ENCODE results near the gene SCARB1. TPM values are rescaled to one million over a fixed set of nuclear protein-coding genes. Genes with fewer than 3 reads are reported as not detected.

SCARB1 gene
- total RNA-seq, 1 experiment from 2014 or later: 68.3 TPM

DNA sequence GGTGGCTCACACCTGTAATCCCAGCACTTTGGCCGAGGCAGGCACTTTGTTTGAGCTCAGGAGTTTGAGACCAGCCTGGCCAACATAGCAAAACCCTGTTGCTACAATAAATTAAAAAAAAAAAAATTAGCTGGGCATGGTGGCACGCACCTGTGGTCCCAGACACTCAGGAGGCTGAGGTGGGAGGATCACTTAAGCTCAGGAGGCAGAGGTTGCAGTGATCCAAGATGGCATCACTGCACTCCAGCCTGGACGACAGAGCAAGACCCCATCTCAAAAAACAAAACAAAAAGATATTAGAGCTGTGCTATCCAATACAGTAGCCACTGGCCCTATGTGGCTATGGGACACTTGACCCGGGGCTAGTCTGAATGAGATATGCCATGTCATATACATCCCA is 6.9 kb upstream of the SCARB1 start:
- Mint-ChIP-seq H3K4me1 (peaks cover 10% of the 10 kb centered on the region), H3K4me3 (no peak overlapping the region), H3K27ac (no peak overlapping the region), H3K9me3 (no peaks in the 10 kb centered on the region), H3K36me3 (no peaks in the 10 kb centered on the region), H3K27me3 (ENCODE audit: low read depth) (peaks cover 5% of the 10 kb centered on the region)
- ChIA-PET POLR2A (no interaction called here), CTCF (no interaction called here)
- no peak for DNase-seq (ENCODE audit: low spot score)
- TF ChIP-seq, protein P1, sequence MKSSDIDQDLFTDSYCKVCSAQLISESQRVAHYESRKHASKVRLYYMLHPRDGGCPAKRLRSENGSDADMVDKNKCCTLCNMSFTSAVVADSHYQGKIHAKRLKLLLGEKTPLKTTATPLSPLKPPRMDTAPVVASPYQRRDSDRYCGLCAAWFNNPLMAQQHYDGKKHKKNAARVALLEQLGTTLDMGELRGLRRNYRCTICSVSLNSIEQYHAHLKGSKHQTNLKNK (CRISPR knock-in tag; IDR thresholded peaks at IDR 0.05): no peak
- no peak for TF ChIP-seq MXD4 (CRISPR knock-in tag; IDR thresholded peaks at IDR 0.05; ENCODE audit: borderline replicate concordance)
- no peak for TF ChIP-seq SMAD3 (CRISPR knock-in tag; IDR thresholded peaks at IDR 0.05; ENCODE audit: borderline replicate concordance)
- TF ChIP-seq SP1 (CRISPR knock-in tag; conservative IDR thresholded peaks at IDR 0.05): no peak
- no peak for TF ChIP-seq ETV6 (CRISPR knock-in tag; IDR thresholded peaks at IDR 0.05)
- TF ChIP-seq GTF2I (CRISPR knock-in tag; conservative IDR thresholded peaks at IDR 0.05): no peak
- no peak for TF ChIP-seq RORB (CRISPR knock-in tag; IDR thresholded peaks at IDR 0.05)
- TF ChIP-seq, protein P2, sequence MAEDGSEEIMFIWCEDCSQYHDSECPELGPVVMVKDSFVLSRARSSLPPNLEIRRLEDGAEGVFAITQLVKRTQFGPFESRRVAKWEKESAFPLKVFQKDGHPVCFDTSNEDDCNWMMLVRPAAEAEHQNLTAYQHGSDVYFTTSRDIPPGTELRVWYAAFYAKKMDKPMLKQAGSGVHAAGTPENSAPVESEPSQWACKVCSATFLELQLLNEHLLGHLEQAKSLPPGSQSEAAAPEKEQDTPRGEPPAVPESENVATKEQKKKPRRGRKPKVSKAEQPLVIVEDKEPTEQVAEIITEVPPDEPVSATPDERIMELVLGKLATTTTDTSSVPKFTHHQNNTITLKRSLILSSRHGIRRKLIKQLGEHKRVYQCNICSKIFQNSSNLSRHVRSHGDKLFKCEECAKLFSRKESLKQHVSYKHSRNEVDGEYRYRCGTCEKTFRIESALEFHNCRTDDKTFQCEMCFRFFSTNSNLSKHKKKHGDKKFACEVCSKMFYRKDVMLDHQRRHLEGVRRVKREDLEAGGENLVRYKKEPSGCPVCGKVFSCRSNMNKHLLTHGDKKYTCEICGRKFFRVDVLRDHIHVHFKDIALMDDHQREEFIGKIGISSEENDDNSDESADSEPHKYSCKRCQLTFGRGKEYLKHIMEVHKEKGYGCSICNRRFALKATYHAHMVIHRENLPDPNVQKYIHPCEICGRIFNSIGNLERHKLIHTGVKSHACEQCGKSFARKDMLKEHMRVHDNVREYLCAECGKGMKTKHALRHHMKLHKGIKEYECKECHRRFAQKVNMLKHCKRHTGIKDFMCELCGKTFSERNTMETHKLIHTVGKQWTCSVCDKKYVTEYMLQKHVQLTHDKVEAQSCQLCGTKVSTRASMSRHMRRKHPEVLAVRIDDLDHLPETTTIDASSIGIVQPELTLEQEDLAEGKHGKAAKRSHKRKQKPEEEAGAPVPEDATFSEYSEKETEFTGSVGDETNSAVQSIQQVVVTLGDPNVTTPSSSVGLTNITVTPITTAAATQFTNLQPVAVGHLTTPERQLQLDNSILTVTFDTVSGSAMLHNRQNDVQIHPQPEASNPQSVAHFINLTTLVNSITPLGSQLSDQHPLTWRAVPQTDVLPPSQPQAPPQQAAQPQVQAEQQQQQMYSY (CRISPR knock-in tag; IDR thresholded peaks at IDR 0.05): no peak
- TF ChIP-seq ZNF263 (CRISPR knock-in tag; IDR thresholded peaks at IDR 0.05; ENCODE audit: low read depth): no peak
- no peak for TF ChIP-seq TEAD1 (CRISPR knock-in tag; IDR thresholded peaks at IDR 0.05)
- TF ChIP-seq, protein P3, sequence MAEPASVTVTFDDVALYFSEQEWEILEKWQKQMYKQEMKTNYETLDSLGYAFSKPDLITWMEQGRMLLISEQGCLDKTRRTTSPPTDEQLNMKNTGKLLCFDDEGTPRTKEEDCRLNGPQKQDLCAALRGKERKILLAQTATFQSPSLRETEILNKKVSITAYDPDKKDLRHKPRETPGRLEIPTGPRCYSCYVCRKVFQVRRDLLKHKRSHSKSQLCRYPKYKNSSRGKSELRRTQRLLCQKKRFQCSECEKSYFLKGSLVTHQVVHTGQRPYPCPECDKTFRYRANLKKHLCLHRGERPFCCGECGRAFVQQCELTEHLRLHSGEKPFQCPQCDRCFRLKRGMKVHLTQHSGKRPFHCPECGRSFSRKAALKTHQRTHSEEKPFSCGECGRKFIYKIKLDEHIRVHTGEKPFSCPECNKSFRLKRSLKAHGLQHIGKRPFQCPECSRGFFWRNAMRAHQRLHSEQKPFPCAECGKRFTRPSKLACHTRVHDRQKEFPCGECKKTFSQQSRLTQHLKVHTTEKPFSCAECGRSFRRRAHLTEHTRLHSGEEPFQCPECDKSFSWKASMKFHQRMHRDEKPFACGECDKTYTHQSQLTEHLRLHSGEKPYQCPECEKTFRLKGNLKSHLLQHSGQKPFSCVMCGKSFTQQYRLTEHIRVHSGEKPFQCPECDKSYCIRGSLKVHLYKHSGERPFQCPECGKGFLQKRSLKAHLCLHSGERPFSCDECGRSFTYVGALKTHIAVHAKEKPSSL (CRISPR knock-in tag; conservative IDR thresholded peaks at IDR 0.05): no peak
- TF ChIP-seq ZNF416 (CRISPR knock-in tag; IDR thresholded peaks at IDR 0.05): no peak
- no peak for TF ChIP-seq NFATC4 (CRISPR knock-in tag; IDR thresholded peaks at IDR 0.05)
- no peak for TF ChIP-seq OVOL2 (CRISPR knock-in tag; IDR thresholded peaks at IDR 0.05; ENCODE audit: borderline replicate concordance)
- TF ChIP-seq NFYB (CRISPR knock-in tag; conservative IDR thresholded peaks at IDR 0.05; ENCODE audit: low read depth): no peak
- TF ChIP-seq, protein P4, sequence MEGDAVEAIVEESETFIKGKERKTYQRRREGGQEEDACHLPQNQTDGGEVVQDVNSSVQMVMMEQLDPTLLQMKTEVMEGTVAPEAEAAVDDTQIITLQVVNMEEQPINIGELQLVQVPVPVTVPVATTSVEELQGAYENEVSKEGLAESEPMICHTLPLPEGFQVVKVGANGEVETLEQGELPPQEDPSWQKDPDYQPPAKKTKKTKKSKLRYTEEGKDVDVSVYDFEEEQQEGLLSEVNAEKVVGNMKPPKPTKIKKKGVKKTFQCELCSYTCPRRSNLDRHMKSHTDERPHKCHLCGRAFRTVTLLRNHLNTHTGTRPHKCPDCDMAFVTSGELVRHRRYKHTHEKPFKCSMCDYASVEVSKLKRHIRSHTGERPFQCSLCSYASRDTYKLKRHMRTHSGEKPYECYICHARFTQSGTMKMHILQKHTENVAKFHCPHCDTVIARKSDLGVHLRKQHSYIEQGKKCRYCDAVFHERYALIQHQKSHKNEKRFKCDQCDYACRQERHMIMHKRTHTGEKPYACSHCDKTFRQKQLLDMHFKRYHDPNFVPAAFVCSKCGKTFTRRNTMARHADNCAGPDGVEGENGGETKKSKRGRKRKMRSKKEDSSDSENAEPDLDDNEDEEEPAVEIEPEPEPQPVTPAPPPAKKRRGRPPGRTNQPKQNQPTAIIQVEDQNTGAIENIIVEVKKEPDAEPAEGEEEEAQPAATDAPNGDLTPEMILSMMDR (IDR thresholded peaks at IDR 0.05): no peak
- no peak for TF ChIP-seq FOXJ3 (CRISPR knock-in tag; IDR thresholded peaks at IDR 0.05; ENCODE audit: borderline replicate concordance)
- ATAC-seq: no peak

DNA sequence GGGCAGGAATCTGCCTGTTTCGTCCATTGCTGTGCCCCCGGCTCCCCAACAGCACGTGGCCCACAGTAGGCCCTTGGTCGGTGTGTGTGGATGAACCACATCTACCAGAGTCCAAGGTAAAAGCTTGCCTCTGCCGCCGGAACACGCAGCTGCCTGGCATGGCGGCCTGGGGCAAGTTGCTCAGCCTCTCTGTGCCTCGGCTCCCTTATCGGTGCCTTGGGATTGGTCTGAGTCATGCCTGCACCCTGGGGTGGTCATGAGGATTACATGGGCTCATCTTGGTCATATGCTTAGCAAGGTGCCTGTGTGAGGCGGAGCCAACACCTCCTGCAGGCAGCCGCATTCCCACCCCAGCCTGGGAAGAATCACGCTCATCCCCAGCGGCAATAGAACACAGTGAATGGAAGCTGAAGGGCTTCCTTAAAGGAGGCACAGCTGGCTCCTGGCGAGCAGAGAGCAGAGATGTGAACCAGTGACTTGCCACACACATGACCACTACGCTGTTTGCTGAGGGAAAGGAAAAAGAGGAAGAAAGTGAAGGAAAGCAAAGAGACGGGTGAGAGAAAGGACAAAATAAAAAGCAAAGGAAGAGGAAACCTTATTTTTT is 5.5 kb upstream of the SCARB1 start:
- ChIA-PET POLR2A (interaction anchor here (0.7 kb wide), 1 partner anchor 143 kb away, joined by 4 read pairs; no protein-coding TSS in a partner anchor), CTCF (interaction anchor here (0.6 to 1.5 kb wide), 3 partner anchors 12 to 38 kb away, joined by 3 to 12 read pairs (median 4); no protein-coding TSS in a partner anchor)
- H3K4me3 Mint-ChIP-seq: no peak overlapping the region
- H3K36me3 Mint-ChIP-seq: no peaks in the 10 kb centered on the region
- TF ChIP-seq SMAD4 (CRISPR knock-in tag; IDR thresholded peaks at IDR 0.05) (no peak), ZNF423 (CRISPR knock-in tag; IDR thresholded peaks at IDR 0.05) (peak; percentile 45; the same call in 1 of the 2 replicates), FOXJ3 (CRISPR knock-in tag; IDR thresholded peaks at IDR 0.05; ENCODE audit: borderline replicate concordance) (no peak)
- peak; percentile 40 for DNase-seq (ENCODE audit: low spot score)
- H3K9me3 Mint-ChIP-seq: no peaks in the 10 kb centered on the region
- H3K4me1 Mint-ChIP-seq: peaks cover 14% of the 10 kb centered on the region
- peak; percentile 75 for ATAC-seq
- peak overlapping the region; percentile 78 for H3K27ac Mint-ChIP-seq
- peaks cover 5% of the 10 kb centered on the region for H3K27me3 Mint-ChIP-seq (ENCODE audit: low read depth)

Data from WTC11 (cell line).